Esophagus (tissue), 2 donors: ENCODE data around the gene OGFOD2. TPM values are rescaled to one million over a fixed set of nuclear protein-coding genes. Genes with fewer than 3 reads are reported as not detected.
A peak's percentile ranks its signal among the peaks of the same experiment; 100 is the strongest.
"Not testable (repeated sequence)": the region's sequence is repeated elsewhere in the genome, so short reads cannot be mapped to it uniquely, and the experiment has no call there.

ENCODE experiments used
- H3K27ac ChIP-seq, 2 donors: one replicate each; pipeline ENCODE4 v1.5.1; 2013; ENCODE audit warnings: low read depth in 2 of 2, mild to moderate bottlenecking in 2 of 2, inconsistent platforms in 1 of 2, low read length in 1 of 2, moderate library complexity in 1 of 2
- H3K27me3 ChIP-seq, 2 donors: one replicate each; pipeline ENCODE4 v1.6.1; 2013; ENCODE audit warnings: low read length in 2 of 2, control low read depth in 1 of 2, mild to moderate bottlenecking in 1 of 2; ENCODE audit not compliant: insufficient read depth in 2 of 2, control insufficient read depth in 1 of 2
- H3K36me3 ChIP-seq, 2 donors: one replicate each; pipeline ENCODE4 v1.6.1; 2013; ENCODE audit warnings: low read length in 1 of 2; ENCODE audit not compliant: control insufficient read depth in 2 of 2, insufficient read depth in 2 of 2
- H3K4me1 ChIP-seq, 2 donors: one replicate each; pipeline ENCODE4 v1.6.1; 2013; ENCODE audit warnings: low read length in 1 of 2; ENCODE audit not compliant: control insufficient read depth in 2 of 2, insufficient read depth in 2 of 2
- H3K4me3 ChIP-seq, 2 donors: one replicate each; pipeline ENCODE4 v1.5.1; 2013; ENCODE audit warnings: low read length in 2 of 2, mild to moderate bottlenecking in 2 of 2, low read depth in 1 of 2, moderate library complexity in 1 of 2
- H3K9me3 ChIP-seq, 2 donors: one replicate each; pipeline ENCODE4 v1.6.1; 2013; ENCODE audit warnings: mild to moderate bottlenecking in 2 of 2, low read depth in 1 of 2, low read length in 1 of 2, moderate library complexity in 1 of 2; ENCODE audit not compliant: control insufficient read depth in 2 of 2, insufficient read depth in 1 of 2
- WGBS, 2 donors: extraction: QIAGEN DNeasy Blood & Tissue Kit; methylation state at CpG; one replicate each; pipeline ENCODE4 v1.1.7; 2013; 5-methylcytosine and 5-hydroxymethylcytosine counted together
- polyA plus RNA-seq, 2 donors: library from polyadenylated mRNA; stranded (reverse); fragments of 200-250 nt; gene quantifications; one replicate each; pipeline ENCODE4 v1.2.3, GENCODE V29; 2013
- donor health status: healthy with polysubstance abuse.
- donor health status: Bipolar disorder and iron deficiency.

OGFOD2 gene
- polyA plus RNA-seq, 2 donors: 10.8 to 11.5 TPM

DNA sequence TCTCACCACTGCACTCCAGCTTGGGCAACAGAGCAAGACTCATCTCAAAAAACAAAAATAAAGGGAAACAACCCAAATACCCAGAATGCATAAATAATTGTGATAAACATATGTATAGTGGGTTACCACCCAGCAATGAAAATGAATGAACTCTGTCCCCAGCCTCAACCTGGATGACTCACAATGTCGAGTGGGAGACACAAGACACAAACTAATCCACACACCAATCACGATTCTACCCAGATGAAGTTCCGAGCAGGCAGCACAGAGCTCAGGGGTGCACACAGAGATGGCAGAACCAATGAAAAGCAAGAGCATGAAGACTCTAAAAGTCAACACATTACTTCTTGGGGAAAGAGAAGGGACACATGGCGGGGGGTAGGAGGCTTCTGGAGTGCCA lies 35.9 kb upstream of the OGFOD2 start:
- no peak overlapping the region for H3K4me3 ChIP-seq
- 78 to 87% methylated on average over 4 of the region's 4 CpGs for WGBS, 2 donors
- no peaks in the 10 kb centered on the region for H3K9me3 ChIP-seq
- no peak overlapping the region for H3K27ac ChIP-seq
- H3K27me3 ChIP-seq: no peaks in the 10 kb centered on the region
- no peaks in the 10 kb centered on the region for H3K36me3 ChIP-seq
- H3K4me1 ChIP-seq: peaks cover 0 to 6% of the 10 kb centered on the region in 2 donors

DNA sequence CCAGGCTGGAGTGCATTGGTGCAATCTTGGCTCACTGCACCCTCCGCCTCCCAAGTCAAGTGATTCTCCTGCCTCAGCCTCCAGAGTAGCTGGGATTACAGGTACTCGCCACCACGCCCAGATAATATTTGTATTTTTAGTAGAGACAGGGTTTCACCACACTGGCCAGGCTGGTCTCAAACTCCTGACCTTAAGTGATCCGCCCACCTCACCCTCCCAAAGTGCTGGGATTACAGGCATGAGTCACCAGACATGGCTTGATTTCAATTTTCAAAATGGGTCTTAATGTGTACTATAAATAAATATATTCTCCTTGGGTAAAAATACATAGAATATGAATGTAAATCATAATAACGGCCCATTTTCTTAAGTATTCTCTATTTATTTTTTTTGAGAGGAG lies 33.7 kb upstream of the OGFOD2 start:
- H3K27me3 ChIP-seq, H3K27ac ChIP-seq, H3K9me3 ChIP-seq, H3K36me3 ChIP-seq, H3K4me3 ChIP-seq: not testable (repeated sequence)
- H3K4me1 ChIP-seq: peaks cover 0 to 24% of the 10 kb centered on the region in 2 donors
- 62 to 75% methylated on average over 5 of the region's 5 CpGs for WGBS, 2 donors

- 93 to 96% methylated on average over 2 of the region's 2 CpGs for WGBS, 2 donors
- no peak overlapping the region for H3K4me3 ChIP-seq
- no peaks in the 10 kb centered on the region for H3K9me3 ChIP-seq
- no peaks in the 10 kb centered on the region for H3K36me3 ChIP-seq
- peaks cover 0 to 35% of the 10 kb centered on the region in 2 donors for H3K4me1 ChIP-seq
- no peaks in the 10 kb centered on the region for H3K27me3 ChIP-seq
- H3K27ac ChIP-seq: peak overlapping the region in 1 of 2 donors; percentile 59
Observed at GRCh38 chr12:122942637-122943036, 32.4 kb upstream of the OGFOD2 start.

DNA sequence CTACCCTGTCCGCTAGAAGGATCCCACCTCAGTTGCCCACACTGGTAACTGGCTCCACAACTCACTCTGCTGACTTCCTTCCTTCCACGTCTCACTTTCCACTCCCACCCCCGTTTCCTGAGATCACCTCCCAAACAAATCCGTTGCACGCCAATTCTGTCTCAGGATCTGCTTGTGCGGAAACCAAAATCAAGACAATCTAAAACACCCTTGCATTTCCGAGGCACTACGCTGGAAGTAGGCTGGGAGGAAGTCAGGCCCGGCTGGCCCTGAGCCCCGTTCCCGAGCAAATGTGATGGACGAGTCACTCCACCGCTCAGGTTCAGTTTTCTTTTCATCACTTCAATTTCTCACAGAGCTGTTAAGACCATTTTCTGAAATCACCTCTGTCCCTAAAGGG lies 31.8 kb upstream of the OGFOD2 start:
- H3K9me3 ChIP-seq: no peaks in the 10 kb centered on the region
- H3K27ac ChIP-seq: peak overlapping the region in 1 of 2 donors; percentile 59
- no peaks in the 10 kb centered on the region for H3K36me3 ChIP-seq
- WGBS, 2 donors: 69 to 77% methylated on average over 13 of the region's 13 CpGs
- H3K27me3 ChIP-seq: no peaks in the 10 kb centered on the region
- no peak overlapping the region for H3K4me3 ChIP-seq
- H3K4me1 ChIP-seq: peaks cover 0 to 37% of the 10 kb centered on the region in 2 donors

DNA sequence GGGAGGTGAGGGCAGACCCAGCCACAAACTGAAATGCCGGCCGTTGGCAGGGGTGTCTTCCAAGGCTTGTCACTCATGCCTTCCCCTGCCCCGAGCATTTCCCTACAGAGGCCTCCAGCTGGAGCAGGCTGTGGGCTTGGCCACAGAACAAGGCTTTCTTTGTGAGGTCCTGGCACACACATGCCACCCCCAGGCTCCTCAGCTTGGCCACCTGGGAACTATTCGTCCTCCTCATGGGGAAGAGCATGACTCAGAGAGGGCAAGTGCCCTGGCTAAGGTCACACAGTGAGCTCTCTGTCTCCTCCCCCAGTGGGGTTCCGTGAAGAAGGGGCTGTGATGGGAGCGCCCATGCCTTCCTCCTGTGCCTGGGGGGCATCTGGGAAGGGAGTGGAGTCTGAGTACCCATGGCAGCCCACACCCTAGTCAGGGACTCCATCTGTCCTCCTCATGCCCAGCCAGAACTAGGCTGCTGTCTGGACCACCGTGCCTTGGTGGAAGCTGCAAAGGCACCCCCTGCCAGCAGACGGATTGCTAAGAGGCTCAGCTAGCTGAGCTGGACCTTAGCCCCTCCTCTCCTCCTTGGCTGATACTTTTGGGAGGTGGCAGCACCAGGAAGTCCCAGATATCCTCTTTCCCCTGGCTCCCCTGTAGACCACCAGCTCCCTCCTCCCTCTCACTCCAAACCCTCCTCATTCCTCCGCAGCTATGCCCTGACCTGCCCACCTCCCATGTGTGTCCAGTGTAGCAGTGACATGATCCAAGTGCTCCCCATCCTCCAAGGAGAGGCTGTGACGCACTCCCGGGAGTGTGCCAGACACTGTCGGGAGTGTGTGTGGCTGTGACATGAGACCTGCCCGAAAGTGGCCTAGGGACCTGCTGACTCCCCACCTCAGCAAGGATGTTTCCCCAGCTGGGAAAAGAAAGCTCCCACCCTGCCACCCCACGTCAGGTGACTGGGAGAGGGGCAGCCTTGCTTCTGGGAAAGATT lies 30.1 kb upstream of the OGFOD2 start:
- 52 to 55% methylated on average over 14 of the region's 14 CpGs for WGBS, 2 donors
- H3K36me3 ChIP-seq: no peaks in the 10 kb centered on the region
- peaks cover 0 to 37% of the 10 kb centered on the region in 2 donors for H3K4me1 ChIP-seq
- peak overlapping the region in 1 of 2 donors; percentile 34 for H3K27ac ChIP-seq
- H3K9me3 ChIP-seq: no peaks in the 10 kb centered on the region
- no peak overlapping the region for H3K4me3 ChIP-seq
- no peaks in the 10 kb centered on the region for H3K27me3 ChIP-seq

- Histone ChIP-seq H3K4me1 (peaks cover 0 to 31% of the 10 kb centered on the region in 2 donors), H3K27ac (peak overlapping the region; percentile 91), H3K36me3 (no peaks in the 10 kb centered on the region), H3K27me3 (no peaks in the 10 kb centered on the region), H3K4me3 (no peak overlapping the region), H3K9me3 (no peaks in the 10 kb centered on the region)
- 30 to 39% methylated on average over 10 of the region's 10 CpGs for WGBS, 2 donors
Observed at GRCh38 chr12:122946690-122947341, 28.2 kb upstream of the OGFOD2 start.

DNA sequence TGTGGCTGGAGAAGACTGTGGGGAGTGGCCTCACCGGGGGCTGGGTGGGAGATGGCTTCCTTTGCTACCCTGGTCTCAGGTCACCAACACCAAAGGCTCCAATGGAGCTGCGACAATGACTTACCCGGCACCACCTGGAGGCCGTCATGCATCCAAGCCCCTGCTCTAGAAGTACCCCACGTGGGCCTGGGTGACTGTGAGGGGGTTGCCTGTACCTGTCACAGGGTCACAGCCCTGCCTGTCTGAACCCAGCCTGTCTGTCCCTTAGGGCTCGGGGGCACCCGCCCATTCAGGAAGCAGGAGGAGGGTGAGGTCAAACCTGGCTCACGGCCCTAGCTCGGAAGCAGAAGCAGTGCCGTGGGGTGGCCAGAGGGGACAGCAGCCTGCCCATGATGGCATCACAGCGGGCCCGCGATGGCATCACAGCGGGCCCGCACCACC lies 27.7 kb upstream of the OGFOD2 start:
- WGBS, 2 donors: 48 to 51% methylated on average over 15 of the region's 15 CpGs
- Histone ChIP-seq H3K27me3 (no peaks in the 10 kb centered on the region), H3K27ac (peak overlapping the region; percentile 91), H3K4me1 (peaks cover 0 to 31% of the 10 kb centered on the region in 2 donors), H3K9me3 (no peaks in the 10 kb centered on the region), H3K4me3 (no peak overlapping the region), H3K36me3 (no peaks in the 10 kb centered on the region)

GRCh38 chr12:122948605-122949004 lies 26.4 kb upstream of the OGFOD2 start:
- no peaks in the 10 kb centered on the region for H3K36me3 ChIP-seq
- H3K27me3 ChIP-seq: no peaks in the 10 kb centered on the region
- H3K9me3 ChIP-seq: no peaks in the 10 kb centered on the region
- peaks cover 0 to 31% of the 10 kb centered on the region in 2 donors for H3K4me1 ChIP-seq
- H3K4me3 ChIP-seq: no peak overlapping the region
- 92 to 93% methylated on average over 14 of the region's 14 CpGs for WGBS, 2 donors
- H3K27ac ChIP-seq: no peak overlapping the region

GRCh38 chr12:122949405-122949804 lies 25.6 kb upstream of the OGFOD2 start:
- H3K4me1 ChIP-seq: peaks cover 0 to 28% of the 10 kb centered on the region in 2 donors

More at GRCh38 chr12:122949405-122949804, 25.6 kb upstream of the OGFOD2 start:
- Histone ChIP-seq H3K4me3 (no peak overlapping the region), H3K9me3 (no peaks in the 10 kb centered on the region), H3K36me3 (no peaks in the 10 kb centered on the region), H3K27me3 (no peaks in the 10 kb centered on the region), H3K27ac (no peak overlapping the region)
- WGBS, 2 donors: 89 to 92% methylated on average over 8 of the region's 8 CpGs
